Measurements from ENCODE around the gene TOX2. TPM values are rescaled to one million over a fixed set of nuclear protein-coding genes. Genes with fewer than 3 reads are reported as not detected.
"Not testable (repeated sequence)": the region's sequence is repeated elsewhere in the genome, so short reads cannot be mapped to it uniquely, and the experiment has no call there.

Gene TOX2
- total RNA-seq, 5 donors from 2014 or later (not counting 1 experiment from before 2014, with no cell fraction given) = 0.38 to 3.0 (median 1.6) TPM

- not testable (repeated sequence) for H3K27me3 Mint-ChIP-seq, H3K36me3 Mint-ChIP-seq
- 95% methylated on average over 2 of the region's 5 CpGs for WGBS (ENCODE audit: insufficient coverage)
Observed at GRCh38 chr20:44044712-44045111, 130.1 kb downstream of the TOX2 start.

GRCh38 chr20:44050327-44050726 lies 135.7 kb downstream of the TOX2 start:
- H3K27me3 Mint-ChIP-seq = no peaks in the 10 kb centered on the region
- 100% methylated on average over 1 of the region's 2 CpGs for WGBS (ENCODE audit: insufficient coverage)

More at GRCh38 chr20:44044712-44045111, 130.1 kb downstream of the TOX2 start:
- H3K27ac Mint-ChIP-seq; H3K27me3 ChIP-seq (replicated peaks in 1 of 2; ENCODE audit: control insufficient read depth in 2 of 2, extremely low read depth in 1 of 2, insufficient read depth in 2 of 2, low read length in 1 of 2); CTCF ChIA-PET; H3K4me1 Mint-ChIP-seq; H3K9me3 Mint-ChIP-seq; ATAC-seq (replicated peaks in 1 of 4); DNase-seq; H3K27ac ChIP-seq (ENCODE audit: low read length); H3K36me3 ChIP-seq (ENCODE audit: control insufficient read depth in 2 of 2, extremely low read depth in 1 of 2, insufficient read depth in 1 of 2, low read length in 1 of 2); POLR2A ChIA-PET; H3K9me3 ChIP-seq; H3K4me1 ChIP-seq (ENCODE audit: control insufficient read depth in 1 of 2, extremely low read depth in 1 of 2, insufficient read depth in 2 of 2, low read length in 2 of 2); H3K4me3 Mint-ChIP-seq; H3K4me3 ChIP-seq (ENCODE audit: control insufficient read depth in 1 of 2, extremely low read depth in 1 of 2, low read length in 1 of 2): not testable (repeated sequence)

DNA sequence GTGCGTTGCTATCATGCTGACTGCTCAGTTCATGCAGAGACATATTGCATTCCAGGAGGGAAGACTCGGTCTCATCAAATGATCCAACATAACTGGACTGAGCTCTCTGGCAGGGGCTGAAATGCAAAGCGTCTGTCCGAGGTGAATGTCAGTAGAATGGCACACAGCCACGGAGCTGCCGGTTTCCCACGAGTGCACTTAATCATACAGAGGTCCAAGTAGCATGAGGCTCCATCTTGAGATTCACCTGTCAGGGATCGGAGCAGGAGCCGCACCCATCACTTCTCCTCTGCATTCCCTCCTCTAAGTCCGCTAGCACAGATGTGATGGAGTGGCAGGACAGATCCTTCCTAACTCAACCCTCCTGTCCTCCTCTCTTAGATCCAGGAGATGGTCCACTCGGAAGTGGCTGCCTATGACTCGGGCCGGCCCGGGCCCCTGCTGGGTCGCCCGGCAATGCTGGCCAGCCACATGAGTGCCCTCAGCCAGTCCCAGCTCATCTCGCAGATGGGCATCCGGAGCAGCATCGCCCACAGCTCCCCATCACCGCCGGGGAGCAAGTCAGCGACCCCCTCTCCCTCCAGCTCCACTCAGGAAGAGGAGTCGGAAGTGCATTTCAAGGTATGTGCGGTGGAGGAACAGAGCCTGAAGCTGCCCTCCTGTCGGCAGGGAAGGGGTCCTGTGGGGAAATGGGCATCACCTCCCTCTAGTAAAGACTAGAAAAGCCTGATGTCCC lies 136.4 kb downstream of the TOX2 start:
- Histone ChIP-seq H3K9me3 (no peaks in the 10 kb centered on the region), H3K27ac (ENCODE audit: low read length) (no peak overlapping the region), H3K36me3 (ENCODE audit: control insufficient read depth in 2 of 2, extremely low read depth in 1 of 2, insufficient read depth in 1 of 2, low read length in 1 of 2) (peaks cover 0 to 6% of the 10 kb centered on the region in 2 donors), H3K4me3 (ENCODE audit: control insufficient read depth in 1 of 2, extremely low read depth in 1 of 2, low read length in 1 of 2) (no peak overlapping the region), H3K27me3 (replicated peaks in 1 of 2; ENCODE audit: control insufficient read depth in 2 of 2, extremely low read depth in 1 of 2, insufficient read depth in 2 of 2, low read length in 1 of 2) (peaks cover 0 to 7% of the 10 kb centered on the region in 2 experiments), H3K4me1 (ENCODE audit: control insufficient read depth in 1 of 2, extremely low read depth in 1 of 2, insufficient read depth in 2 of 2, low read length in 2 of 2) (peaks cover 0 to 3% of the 10 kb centered on the region in 2 experiments)
- Mint-ChIP-seq H3K4me1 (peaks cover 5 to 14% (median 7%) of the 10 kb centered on the region in 3 donors), H3K27ac (peak overlapping the region in 1 of 2 donors; percentile 11), H3K4me3 (no peak overlapping the region), H3K9me3 (no peaks in the 10 kb centered on the region), H3K27me3 (no peaks in the 10 kb centered on the region), H3K36me3 (no peaks in the 10 kb centered on the region)
- ATAC-seq (replicated peaks in 1 of 4) (no peak), DNase-seq (peak in 1 of 35 experiments; percentile 15)
- 97% methylated on average over 16 of the region's 25 CpGs for WGBS (ENCODE audit: insufficient coverage)
- ChIA-PET CTCF (no interaction called here), POLR2A (no interaction called here)

More at GRCh38 chr20:44050327-44050726, 135.7 kb downstream of the TOX2 start:
- H3K4me3 Mint-ChIP-seq = no peak overlapping the region
- DNase-seq (no peak), ATAC-seq (replicated peaks in 1 of 4) (no peak)
- peaks cover 2 to 6% (median 3%) of the 10 kb centered on the region in 3 donors for H3K4me1 Mint-ChIP-seq
- no peaks in the 10 kb centered on the region for H3K9me3 Mint-ChIP-seq
- H3K27me3 ChIP-seq (replicated peaks in 1 of 2; ENCODE audit: control insufficient read depth in 2 of 2, extremely low read depth in 1 of 2, insufficient read depth in 2 of 2, low read length in 1 of 2) = peaks cover 0 to 6% of the 10 kb centered on the region in 2 experiments
- no peak overlapping the region for H3K27ac Mint-ChIP-seq
- no peaks in the 10 kb centered on the region for H3K4me1 ChIP-seq (ENCODE audit: control insufficient read depth in 1 of 2, extremely low read depth in 1 of 2, insufficient read depth in 2 of 2, low read length in 2 of 2)
- ChIA-PET CTCF (no interaction called here), POLR2A (no interaction called here)
- no peak overlapping the region for H3K4me3 ChIP-seq (ENCODE audit: control insufficient read depth in 1 of 2, extremely low read depth in 1 of 2, low read length in 1 of 2)
- H3K9me3 ChIP-seq = no peaks in the 10 kb centered on the region
- H3K27ac ChIP-seq (ENCODE audit: low read length) = no peak overlapping the region
- no peaks in the 10 kb centered on the region for H3K36me3 Mint-ChIP-seq
- H3K36me3 ChIP-seq (ENCODE audit: control insufficient read depth in 2 of 2, extremely low read depth in 1 of 2, insufficient read depth in 1 of 2, low read length in 1 of 2) = peaks cover 0 to 6% of the 10 kb centered on the region in 2 donors

GRCh38 chr20:44051661-44052000 lies 137.0 kb downstream of the TOX2 start:
- Mint-ChIP-seq H3K4me3 (no peak overlapping the region), H3K9me3 (no peaks in the 10 kb centered on the region), H3K36me3 (no peaks in the 10 kb centered on the region), H3K27me3 (no peaks in the 10 kb centered on the region), H3K27ac (no peak overlapping the region), H3K4me1 (peaks cover 5 to 14% (median 10%) of the 10 kb centered on the region in 3 donors)
- ATAC-seq (replicated peaks in 1 of 4) (no peak), DNase-seq (peak in 1 of 35 experiments; percentile 15)
- POLR2A ChIA-PET = no interaction called here
- Histone ChIP-seq H3K27ac (ENCODE audit: low read length) (no peak overlapping the region), H3K27me3 (replicated peaks in 1 of 2; ENCODE audit: control insufficient read depth in 2 of 2, extremely low read depth in 1 of 2, insufficient read depth in 2 of 2, low read length in 1 of 2) (peaks cover 0 to 8% of the 10 kb centered on the region in 2 experiments), H3K4me3 (ENCODE audit: control insufficient read depth in 1 of 2, extremely low read depth in 1 of 2, low read length in 1 of 2) (no peak overlapping the region), H3K36me3 (ENCODE audit: control insufficient read depth in 2 of 2, extremely low read depth in 1 of 2, insufficient read depth in 1 of 2, low read length in 1 of 2) (peaks cover 0 to 6% of the 10 kb centered on the region in 2 donors), H3K4me1 (ENCODE audit: control insufficient read depth in 1 of 2, extremely low read depth in 1 of 2, insufficient read depth in 2 of 2, low read length in 2 of 2) (peaks cover 0 to 7% of the 10 kb centered on the region in 2 experiments), H3K9me3 (no peaks in the 10 kb centered on the region)
- CTCF ChIA-PET = no interaction called here
- 92% methylated on average over 9 of the region's 9 CpGs for WGBS (ENCODE audit: insufficient coverage)

DNA sequence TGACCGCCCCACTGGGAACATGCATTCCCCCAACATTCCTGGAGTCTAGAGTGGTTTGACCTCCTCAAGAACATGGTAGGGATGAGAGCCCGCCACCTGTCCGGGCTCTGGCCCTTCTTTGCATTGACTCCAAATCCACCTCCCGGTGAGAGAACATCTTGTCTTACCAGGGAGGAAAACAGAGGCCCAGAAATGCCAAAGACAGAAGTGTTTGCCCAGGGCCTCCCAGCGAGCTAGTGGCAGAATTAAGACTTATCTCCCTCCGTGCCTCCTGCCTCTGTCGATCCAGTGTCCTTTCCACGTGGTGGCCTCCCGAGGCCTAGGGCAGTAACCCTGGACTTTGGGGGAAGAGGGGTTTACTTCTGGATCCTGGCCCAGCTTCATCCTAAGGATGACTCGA lies 137.5 kb downstream of the TOX2 start:
- DNase-seq (peak in 1 of 35 experiments; percentile 12), ATAC-seq (replicated peaks in 1 of 4) (no peak)
- Mint-ChIP-seq H3K9me3 (no peaks in the 10 kb centered on the region), H3K4me3 (no peak overlapping the region), H3K27ac (no peak overlapping the region), H3K27me3 (no peaks in the 10 kb centered on the region), H3K36me3 (no peaks in the 10 kb centered on the region), H3K4me1 (peaks cover 5 to 18% (median 10%) of the 10 kb centered on the region in 3 donors)
- POLR2A ChIA-PET = no interaction called here
- WGBS (ENCODE audit: insufficient coverage) = 100% methylated on average over 2 of the region's 10 CpGs
- peaks cover 0 to 10% of the 10 kb centered on the region in 2 experiments for H3K27me3 ChIP-seq (replicated peaks in 1 of 2; ENCODE audit: control insufficient read depth in 2 of 2, extremely low read depth in 1 of 2, insufficient read depth in 2 of 2, low read length in 1 of 2)
- CTCF ChIA-PET = no interaction called here
- H3K9me3 ChIP-seq = no peaks in the 10 kb centered on the region
- H3K36me3 ChIP-seq (ENCODE audit: control insufficient read depth in 2 of 2, extremely low read depth in 1 of 2, insufficient read depth in 1 of 2, low read length in 1 of 2) = peaks cover 0 to 6% of the 10 kb centered on the region in 2 donors
- no peak overlapping the region for H3K27ac ChIP-seq (ENCODE audit: low read length)
- H3K4me3 ChIP-seq (ENCODE audit: control insufficient read depth in 1 of 2, extremely low read depth in 1 of 2, low read length in 1 of 2) = no peak overlapping the region
- H3K4me1 ChIP-seq (ENCODE audit: control insufficient read depth in 1 of 2, extremely low read depth in 1 of 2, insufficient read depth in 2 of 2, low read length in 2 of 2) = peaks cover 0 to 7% of the 10 kb centered on the region in 2 experiments

- Histone ChIP-seq H3K4me3 (ENCODE audit: control insufficient read depth in 1 of 2, extremely low read depth in 1 of 2, low read length in 1 of 2) (no peak overlapping the region), H3K4me1 (ENCODE audit: control insufficient read depth in 1 of 2, extremely low read depth in 1 of 2, insufficient read depth in 2 of 2, low read length in 2 of 2) (peaks cover 0 to 7% of the 10 kb centered on the region in 2 experiments), H3K36me3 (ENCODE audit: control insufficient read depth in 2 of 2, extremely low read depth in 1 of 2, insufficient read depth in 1 of 2, low read length in 1 of 2) (peaks cover 0 to 6% of the 10 kb centered on the region in 2 donors), H3K27ac (ENCODE audit: low read length) (no peak overlapping the region), H3K9me3 (no peaks in the 10 kb centered on the region), H3K27me3 (replicated peaks in 1 of 2; ENCODE audit: control insufficient read depth in 2 of 2, extremely low read depth in 1 of 2, insufficient read depth in 2 of 2, low read length in 1 of 2) (peaks cover 0 to 12% of the 10 kb centered on the region in 2 experiments)
- no CpG with 5 or more reads among the region's 4 CpGs for WGBS (ENCODE audit: insufficient coverage)
- H3K27ac Mint-ChIP-seq = no peak overlapping the region
- H3K9me3 Mint-ChIP-seq = no peaks in the 10 kb centered on the region
- POLR2A ChIA-PET = no interaction called here
- H3K27me3 Mint-ChIP-seq = no peaks in the 10 kb centered on the region
- no peak overlapping the region for H3K4me3 Mint-ChIP-seq
- DNase-seq (peak in 2 of 35 experiments; percentile 3 to 17), ATAC-seq (replicated peaks in 1 of 4) (no peak)
- CTCF ChIA-PET = no interaction called here
- no peaks in the 10 kb centered on the region for H3K36me3 Mint-ChIP-seq
- peaks cover 5 to 20% (median 10%) of the 10 kb centered on the region in 3 donors for H3K4me1 Mint-ChIP-seq
Observed at GRCh38 chr20:44053046-44053445, 138.4 kb downstream of the TOX2 start.
